ENCODE results near the gene RHEX. TPM values are rescaled to one million over a fixed set of nuclear protein-coding genes. Genes with fewer than 3 reads are reported as not detected.

RHEX gene
- polyA plus RNA-seq, 3 donors = not detected

- H3K27me3 ChIP-seq (ENCODE audit: control insufficient read depth in 2 of 2, insufficient read depth in 2 of 2, low read length in 2 of 2) = no peaks in the 10 kb centered on the region
- H3K4me1 ChIP-seq (ENCODE audit: control insufficient read depth in 1 of 2, insufficient read depth in 2 of 2, low read length in 2 of 2) = peaks cover 32% of the 10 kb centered on the region in 2 donors
- Mint-ChIP-seq H3K36me3 (peaks cover 0 to 3% of the 10 kb centered on the region in 2 donors), H3K4me3 (no peak overlapping the region), H3K27me3 (ENCODE audit: low read depth in 3 of 3) (peaks cover 2 to 7% (median 5%) of the 10 kb centered on the region in 3 donors), H3K27ac (no peak overlapping the region), H3K9me3 (no peaks in the 10 kb centered on the region), H3K4me1 (peaks cover 39% of the 10 kb centered on the region)
- no peak for DNase-seq
- no peaks in the 10 kb centered on the region for H3K36me3 ChIP-seq (replicated peaks in 1 of 2; ENCODE audit: control insufficient read depth in 1 of 2, insufficient read depth in 2 of 2, low read length in 2 of 2)
- no peaks in the 10 kb centered on the region for H4K20me1 ChIP-seq (ENCODE audit: insufficient read depth, low read length)
- no peak overlapping the region for H2AFZ ChIP-seq (ENCODE audit: insufficient read depth, low read depth, low read length, poor library complexity, severe bottlenecking)
- H3K4me3 ChIP-seq (replicated peaks in 1 of 3; ENCODE audit: low read depth in 2 of 3, low read length in 3 of 3) = no peak overlapping the region
- no peak overlapping the region for H3K9ac ChIP-seq (ENCODE audit: insufficient read depth, low read length, poor library complexity, severe bottlenecking)
- H3K79me2 ChIP-seq (ENCODE audit: insufficient read depth, low read length) = no peaks in the 10 kb centered on the region
- H3K9me3 ChIP-seq (replicated peaks in 1 of 2; ENCODE audit: control insufficient read depth in 1 of 2, insufficient read depth in 1 of 2, low read length in 2 of 2) = no peaks in the 10 kb centered on the region
- H3K27ac ChIP-seq (ENCODE audit: low read depth in 1 of 2, low read length in 2 of 2) = no peak overlapping the region
- no peak for TF ChIP-seq CTCF (IDR thresholded peaks at IDR 0.05)
- intact Hi-C loops (cut with micrococcal nuclease) = loop anchor here (5.0 kb wide), 2 partner anchors 73 to 313 kb away; no protein-coding TSS in a partner anchor
- WGBS (ENCODE audit: insufficient coverage) = 96% methylated on average over 3 of the region's 4 CpGs
- no peak overlapping the region for H3K4me2 ChIP-seq (replicated peaks; ENCODE audit: extremely low read depth, low read length, poor library complexity, severe bottlenecking)
Observed at GRCh38 chr1:206105464-206105995, 52.6 kb downstream of the RHEX start.

- peak; percentile 67 to 81 (median 76) for DNase-seq
- no peaks in the 10 kb centered on the region for H3K9me3 ChIP-seq (replicated peaks in 1 of 2; ENCODE audit: control insufficient read depth in 1 of 2, insufficient read depth in 1 of 2, low read length in 2 of 2)
- no peak overlapping the region for H3K27ac ChIP-seq (ENCODE audit: low read depth in 1 of 2, low read length in 2 of 2)
- peaks cover 0 to 5% (median 4%) of the 10 kb centered on the region in 3 donors for H3K27me3 Mint-ChIP-seq (ENCODE audit: low read depth in 3 of 3)
- H3K4me1 ChIP-seq (ENCODE audit: control insufficient read depth in 1 of 2, insufficient read depth in 2 of 2, low read length in 2 of 2) = peaks cover 22% of the 10 kb centered on the region in 2 donors
- H3K27me3 ChIP-seq (ENCODE audit: control insufficient read depth in 2 of 2, insufficient read depth in 2 of 2, low read length in 2 of 2) = no peaks in the 10 kb centered on the region
- no peak overlapping the region for H3K9ac ChIP-seq (ENCODE audit: insufficient read depth, low read length, poor library complexity, severe bottlenecking)
- intact Hi-C loops (cut with micrococcal nuclease) = loop anchor here (1.0 to 5.0 kb wide), 5 partner anchors 74 to 314 kb away; no protein-coding TSS in a partner anchor
- 50% methylated on average over 6 of the region's 8 CpGs for WGBS (ENCODE audit: insufficient coverage)
- H3K4me2 ChIP-seq (replicated peaks; ENCODE audit: extremely low read depth, low read length, poor library complexity, severe bottlenecking) = no peak overlapping the region
- no peak overlapping the region for H2AFZ ChIP-seq (ENCODE audit: insufficient read depth, low read depth, low read length, poor library complexity, severe bottlenecking)
- no peaks in the 10 kb centered on the region for H3K36me3 Mint-ChIP-seq
- TF ChIP-seq CTCF (IDR thresholded peaks at IDR 0.05) = peak; percentile 88
- H3K36me3 ChIP-seq (replicated peaks in 1 of 2; ENCODE audit: control insufficient read depth in 1 of 2, insufficient read depth in 2 of 2, low read length in 2 of 2) = no peaks in the 10 kb centered on the region
- no peaks in the 10 kb centered on the region for H3K9me3 Mint-ChIP-seq
- H3K79me2 ChIP-seq (ENCODE audit: insufficient read depth, low read length) = no peaks in the 10 kb centered on the region
- H3K4me3 ChIP-seq (replicated peaks in 1 of 3; ENCODE audit: low read depth in 2 of 3, low read length in 3 of 3) = no peak overlapping the region
- no peaks in the 10 kb centered on the region for H4K20me1 ChIP-seq (ENCODE audit: insufficient read depth, low read length)
- H3K4me3 Mint-ChIP-seq = no peak overlapping the region
- H3K4me1 Mint-ChIP-seq = peaks cover 29% of the 10 kb centered on the region
- H3K27ac Mint-ChIP-seq = no peak overlapping the region
Observed at GRCh38 chr1:206106328-206107167, 53.6 kb downstream of the RHEX start.
